Uterus (tissue), 4 donors: ENCODE measurements around the gene LYPD6B. TPM values are rescaled to one million over a fixed set of nuclear protein-coding genes. Genes with fewer than 3 reads are reported as not detected.

Experiments used
- DNase-seq, 2 donors: peaks; one replicate each; pipeline ENCODE4 v3.0.0-alpha.2; 2019 to 2020
- H3K27ac ChIP-seq, 2 donors: fragments of 200-600 bp; sonication (generic); 1 replicate in 1 of 2; 2 replicates in 1 of 2; pipeline ENCODE4 v1.5.1; 2016 to 2018
- H3K27me3 ChIP-seq, 2 donors: fragments of 200-600 bp; sonication (generic); one replicate each; pipeline ENCODE4 v1.5.1; 2018 to 2019; ENCODE audit warnings: control low read depth in 1 of 2
- H3K36me3 ChIP-seq, 2 donors: fragments of 200-600 bp; sonication (generic); one replicate each; pipeline ENCODE4 v1.5.1; 2019; ENCODE audit warnings: control low read depth in 1 of 2
- H3K4me1 ChIP-seq, 2 donors: fragments of 200-600 bp; sonication (generic); one replicate each; pipeline ENCODE4 v1.5.1; 2018 to 2019; ENCODE audit warnings: control low read depth in 1 of 2
- H3K4me3 ChIP-seq, 2 donors: fragments of 200-600 bp; sonication (generic); 1 replicate in 1 of 2; 2 replicates in 1 of 2; pipeline ENCODE4 v1.5.1; 2018 to 2019; ENCODE audit warnings: mild to moderate bottlenecking in 1 of 2
- H3K9me3 ChIP-seq, 2 donors: fragments of 200-600 bp; sonication (generic); one replicate each; pipeline ENCODE4 v1.5.1; 2019; ENCODE audit warnings: control low read depth in 1 of 2
- POLR2A ChIP-seq, 2 donors: fragments of 450-650 bp; IDR thresholded peaks; one replicate each; pipeline ENCODE4 v1.6.1; 2016; ENCODE audit warnings: antibody characterized with exemption in 2 of 2, mild to moderate bottlenecking in 1 of 2, moderate library complexity in 1 of 2
- intact Hi-C: fragments of 100-400 bp; cut with DNase I; formaldehyde crosslinking; loops from one replicate; pipeline ENCODE4 v1.15.1; 2023; ENCODE audit warnings: low total_unique reads
- total RNA-seq, 4 donors: library from RNA; depleted of rRNA in 3 of 4; stranded (reverse); fragments of >200 nt in 3 of 4; gene quantifications; one replicate each; pipeline versions ENCODE4 v1.1.0 to v1.2.4, GENCODE V29; 2014 to 2023
- TF ChIP-seq, protein P1 (sequence below), 4 experiments: fragments of 200-600 bp in 2 of 4; fragments of 450-650 bp in 2 of 4; sonication (generic) in 2 of 4; IDR thresholded peaks; one replicate each; pipeline ENCODE4 v1.5.1; 2016 to 2019; ENCODE audit warnings: antibody characterized with exemption in 4 of 4, mild to moderate bottlenecking in 2 of 4, moderate library complexity in 1 of 4
- donor health status: DM: yes; HTN: yes; CAD: no.

Gene LYPD6B
- total RNA-seq, 4 donors from 2014 or later = 0.27 to 9.8 TPM; not detected in 2

GRCh38 chr2:149005471-149006077 is 32.9 kb upstream of the LYPD6B start:
- H3K9me3 ChIP-seq = no peaks in the 10 kb centered on the region
- H3K27me3 ChIP-seq = no peaks in the 10 kb centered on the region
- H3K4me3 ChIP-seq = no peak overlapping the region
- no peak overlapping the region for H3K27ac ChIP-seq
- intact Hi-C loops = no loop called here
- H3K4me1 ChIP-seq = no peaks in the 10 kb centered on the region
- no peak for DNase-seq
- no peaks in the 10 kb centered on the region for H3K36me3 ChIP-seq
- TF ChIP-seq POLR2A (IDR thresholded peaks at IDR 0.05) = no peak
- TF ChIP-seq, protein P1, sequence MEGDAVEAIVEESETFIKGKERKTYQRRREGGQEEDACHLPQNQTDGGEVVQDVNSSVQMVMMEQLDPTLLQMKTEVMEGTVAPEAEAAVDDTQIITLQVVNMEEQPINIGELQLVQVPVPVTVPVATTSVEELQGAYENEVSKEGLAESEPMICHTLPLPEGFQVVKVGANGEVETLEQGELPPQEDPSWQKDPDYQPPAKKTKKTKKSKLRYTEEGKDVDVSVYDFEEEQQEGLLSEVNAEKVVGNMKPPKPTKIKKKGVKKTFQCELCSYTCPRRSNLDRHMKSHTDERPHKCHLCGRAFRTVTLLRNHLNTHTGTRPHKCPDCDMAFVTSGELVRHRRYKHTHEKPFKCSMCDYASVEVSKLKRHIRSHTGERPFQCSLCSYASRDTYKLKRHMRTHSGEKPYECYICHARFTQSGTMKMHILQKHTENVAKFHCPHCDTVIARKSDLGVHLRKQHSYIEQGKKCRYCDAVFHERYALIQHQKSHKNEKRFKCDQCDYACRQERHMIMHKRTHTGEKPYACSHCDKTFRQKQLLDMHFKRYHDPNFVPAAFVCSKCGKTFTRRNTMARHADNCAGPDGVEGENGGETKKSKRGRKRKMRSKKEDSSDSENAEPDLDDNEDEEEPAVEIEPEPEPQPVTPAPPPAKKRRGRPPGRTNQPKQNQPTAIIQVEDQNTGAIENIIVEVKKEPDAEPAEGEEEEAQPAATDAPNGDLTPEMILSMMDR (IDR thresholded peaks at IDR 0.05) = no peak

GRCh38 chr2:149006883-149007543 is 31.5 kb upstream of the LYPD6B start:
- TF ChIP-seq, protein P1 (IDR thresholded peaks at IDR 0.05) = no peak
- no peak for TF ChIP-seq POLR2A (IDR thresholded peaks at IDR 0.05)
- H3K4me3 ChIP-seq = no peak overlapping the region
- intact Hi-C loops = no loop called here
- no peaks in the 10 kb centered on the region for H3K27me3 ChIP-seq
- no peaks in the 10 kb centered on the region for H3K9me3 ChIP-seq
- DNase-seq = no peak
- no peak overlapping the region for H3K27ac ChIP-seq
- H3K36me3 ChIP-seq = no peaks in the 10 kb centered on the region
- no peaks in the 10 kb centered on the region for H3K4me1 ChIP-seq

- no peaks in the 10 kb centered on the region for H3K27me3 ChIP-seq
- no peak overlapping the region for H3K27ac ChIP-seq
- no peaks in the 10 kb centered on the region for H3K36me3 ChIP-seq
- no peak for TF ChIP-seq POLR2A (IDR thresholded peaks at IDR 0.05)
- TF ChIP-seq, protein P1 (IDR thresholded peaks at IDR 0.05) = no peak
- H3K4me1 ChIP-seq = no peaks in the 10 kb centered on the region
- no peak overlapping the region for H3K4me3 ChIP-seq
- intact Hi-C loops = no loop called here
- no peak for DNase-seq
- H3K9me3 ChIP-seq = no peaks in the 10 kb centered on the region
Measured at GRCh38 chr2:149008381-149008780, 30.1 kb upstream of the LYPD6B start.

- no peak for DNase-seq
- no peaks in the 10 kb centered on the region for H3K27me3 ChIP-seq
- no peaks in the 10 kb centered on the region for H3K4me1 ChIP-seq
- no peak overlapping the region for H3K27ac ChIP-seq
- H3K9me3 ChIP-seq = no peaks in the 10 kb centered on the region
- intact Hi-C loops = no loop called here
- no peak overlapping the region for H3K4me3 ChIP-seq
- TF ChIP-seq, protein P1 (IDR thresholded peaks at IDR 0.05) = no peak
- TF ChIP-seq POLR2A (IDR thresholded peaks at IDR 0.05) = no peak
- H3K36me3 ChIP-seq = no peaks in the 10 kb centered on the region
Measured at GRCh38 chr2:149009576-149010461, 28.7 kb upstream of the LYPD6B start.

DNA sequence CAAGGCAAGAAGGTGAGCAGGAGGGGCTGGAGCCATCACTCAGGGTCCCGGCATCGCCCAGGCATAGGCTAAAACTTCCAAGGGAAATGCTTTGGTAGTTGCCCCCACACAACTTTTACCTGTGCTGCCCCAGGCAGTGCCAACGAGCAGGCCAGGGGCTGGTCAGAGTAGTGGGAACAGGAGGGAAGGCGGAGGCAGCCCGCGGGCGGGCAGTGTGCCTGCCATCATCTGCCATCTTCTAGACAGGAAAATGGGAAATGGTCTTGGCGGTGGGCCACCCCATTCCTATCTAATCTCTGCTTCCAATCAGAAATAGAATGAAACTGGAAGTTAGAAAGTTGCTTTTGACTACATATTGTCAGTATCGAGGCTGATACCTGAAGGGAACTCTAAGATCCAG is 26.0 kb upstream of the LYPD6B start:
- Histone ChIP-seq H3K4me1 (no peaks in the 10 kb centered on the region), H3K27ac (no peak overlapping the region), H3K4me3 (no peak overlapping the region), H3K9me3 (no peaks in the 10 kb centered on the region), H3K27me3 (no peaks in the 10 kb centered on the region), H3K36me3 (no peaks in the 10 kb centered on the region)
- no peak for DNase-seq
- no peak for TF ChIP-seq POLR2A (IDR thresholded peaks at IDR 0.05)
- TF ChIP-seq, protein P1 (IDR thresholded peaks at IDR 0.05) = no peak
- intact Hi-C loops = no loop called here
